WTC11 (cell line): ENCODE measurements around the gene ZNF776. TPM values are rescaled to one million over a fixed set of nuclear protein-coding genes. Genes with fewer than 3 reads are reported as not detected.

Experiments used
- ATAC-seq: fragments of 200-7000 bp; cut with Tn5 transposase; 2 replicates; pipeline ENCODE4 v1.10.0; 2021; ENCODE audit warnings: mild to moderate bottlenecking, moderate library complexity
- CTCF ChIA-PET: fragments of 300-600 bp; sonication (Branson Sonifier 250); formaldehyde crosslinking; loops from one replicate; lab custom pipeline; 2021; ENCODE audit warnings: antibody characterized with exemption; lab: Charles Lee
- POLR2A ChIA-PET: fragments of 350-600 bp; sonication (Branson Sonifier 250); formaldehyde crosslinking; loops from one replicate; lab custom pipeline; 2021; ENCODE audit warnings: antibody characterized with exemption; lab: Charles Lee
- DNase-seq: peaks from one replicate; pipeline ENCODE4 v3.0.0; 2021; ENCODE audit warnings: low spot score
- H3K27ac Mint-ChIP-seq: 2 replicates; pipeline ENCODE4 v1.8.0; 2021; ENCODE audit warnings: mixed read lengths
- H3K27me3 Mint-ChIP-seq: 2 replicates; pipeline ENCODE4 v1.8.0; 2021; ENCODE audit warnings: low read depth, mild to moderate bottlenecking, moderate library complexity, mixed read lengths
- H3K36me3 Mint-ChIP-seq: 2 replicates; pipeline ENCODE4 v1.8.0; 2021; ENCODE audit warnings: mixed read lengths
- H3K4me1 Mint-ChIP-seq: 2 replicates; pipeline ENCODE4 v1.8.0; 2022; ENCODE audit warnings: mixed read lengths
- H3K4me3 Mint-ChIP-seq: 2 replicates; pipeline ENCODE4 v1.8.0; 2021; ENCODE audit warnings: mild to moderate bottlenecking, moderate library complexity, mixed read lengths
- H3K9me3 Mint-ChIP-seq: 2 replicates; pipeline ENCODE4 v1.8.0; 2021; ENCODE audit warnings: mixed read lengths
- CREB1 ChIP-seq: sonication (generic); formaldehyde crosslinking; IDR thresholded peaks from 2 replicates; pipeline ENCODE4 v1.8.0; 2023; ENCODE audit warnings: mild to moderate bottlenecking, missing genetic modification reagents
- FOXP1 ChIP-seq: sonication (generic); formaldehyde crosslinking; IDR thresholded peaks from 2 replicates; pipeline ENCODE4 v1.8.0; 2022; ENCODE audit warnings: missing genetic modification reagents, mild to moderate bottlenecking, moderate library complexity, borderline replicate concordance
- GRHL2 ChIP-seq: fragments of 250-450 bp; sonication (Bioruptor Pico); IDR thresholded peaks from 2 replicates; pipeline ENCODE4 v1.8.0; 2022; ENCODE audit warnings: mild to moderate bottlenecking, moderate library complexity; ENCODE audit not compliant: insufficient replicate concordance, severe bottlenecking
- MYBL2 ChIP-seq: sonication (generic); formaldehyde crosslinking; IDR thresholded peaks from 2 replicates; pipeline ENCODE4 v1.8.1; 2023; ENCODE audit warnings: mild to moderate bottlenecking, moderate library complexity, missing genetic modification reagents
- NFATC4 ChIP-seq: fragments of 250-450 bp; sonication (Bioruptor Pico); IDR thresholded peaks from 2 replicates; pipeline ENCODE4 v1.9.0; 2021; ENCODE audit warnings: mild to moderate bottlenecking
- TP53 ChIP-seq: sonication (generic); formaldehyde crosslinking; IDR thresholded peaks from 2 replicates; pipeline ENCODE4 v1.8.1; 2023; ENCODE audit warnings: mild to moderate bottlenecking, missing genetic modification reagents
- ZNF219 ChIP-seq: sonication (generic); formaldehyde crosslinking; IDR thresholded peaks from 2 replicates; pipeline ENCODE4 v1.8.0; 2023; ENCODE audit warnings: missing genetic modification reagents, mild to moderate bottlenecking, borderline replicate concordance
- ZNF263 ChIP-seq: sonication (generic); formaldehyde crosslinking; IDR thresholded peaks from 2 replicates; pipeline ENCODE4 v1.8.1; 2022; ENCODE audit warnings: low read depth, mild to moderate bottlenecking, moderate library complexity, missing genetic modification reagents
- ZNF317 ChIP-seq: sonication (generic); formaldehyde crosslinking; IDR thresholded peaks from 2 replicates; pipeline ENCODE4 v1.8.1; 2023; ENCODE audit warnings: low read depth, mild to moderate bottlenecking, moderate library complexity, missing genetic modification reagents, borderline replicate concordance
- ZNF671 ChIP-seq: fragments of 250-450 bp; sonication (Bioruptor Pico); IDR thresholded peaks from 2 replicates; pipeline ENCODE4 v1.8.0; 2021; ENCODE audit warnings: mild to moderate bottlenecking
- total RNA-seq: library from RNA; stranded (reverse); gene quantifications from 3 replicates; pipeline ENCODE4 v1.2.3, GENCODE V29; 2021
- TF ChIP-seq, protein P1 (sequence below): sonication (generic); formaldehyde crosslinking; conservative IDR thresholded peaks from 2 replicates; pipeline ENCODE4 v1.8.1; 2023; ENCODE audit warnings: mild to moderate bottlenecking, low read depth, missing genetic modification reagents, moderate library complexity
- TF ChIP-seq, protein P2 (sequence below): fragments of 200-600 bp; IDR thresholded peaks from 2 replicates; pipeline ENCODE4 v1.8.0; 2022; ENCODE audit warnings: antibody characterized with exemption
- TF ChIP-seq, protein P3 (sequence below): fragments of 250-450 bp; sonication (Bioruptor Pico); IDR thresholded peaks from 2 replicates; pipeline ENCODE4 v1.9.0; 2021; ENCODE audit warnings: moderate library complexity, mild to moderate bottlenecking, inconsistent platforms, borderline replicate concordance
- TF ChIP-seq, protein P4 (sequence below): sonication (generic); formaldehyde crosslinking; IDR thresholded peaks from 2 replicates; pipeline ENCODE4 v1.8.1; 2023; ENCODE audit warnings: mild to moderate bottlenecking, missing genetic modification reagents, moderate library complexity
- TF ChIP-seq, protein P5 (sequence below): sonication (generic); formaldehyde crosslinking; IDR thresholded peaks from 2 replicates; pipeline ENCODE4 v1.8.0; 2022; ENCODE audit warnings: mild to moderate bottlenecking, missing genetic modification reagents
- TF ChIP-seq, protein P6 (sequence below): sonication (generic); formaldehyde crosslinking; IDR thresholded peaks from 2 replicates; pipeline ENCODE4 v1.8.0; 2023; ENCODE audit warnings: mild to moderate bottlenecking, missing genetic modification reagents
- TF ChIP-seq, protein P7 (sequence below): sonication (generic); formaldehyde crosslinking; IDR thresholded peaks from 2 replicates; pipeline ENCODE4 v1.8.1; 2023; ENCODE audit warnings: mild to moderate bottlenecking, missing genetic modification reagents
- TF ChIP-seq, protein P8 (sequence below): sonication (generic); formaldehyde crosslinking; IDR thresholded peaks from 2 replicates; pipeline ENCODE4 v1.8.1; 2022; ENCODE audit warnings: low read depth, missing genetic modification reagents, borderline replicate concordance
- TF ChIP-seq, protein P9 (sequence below): sonication (generic); formaldehyde crosslinking; IDR thresholded peaks from 2 replicates; pipeline ENCODE4 v1.8.0; 2023; ENCODE audit warnings: missing genetic modification reagents
- TF ChIP-seq, protein P10 (sequence below): sonication (generic); formaldehyde crosslinking; IDR thresholded peaks from 2 replicates; pipeline ENCODE4 v1.8.1; 2023; ENCODE audit warnings: mild to moderate bottlenecking, missing genetic modification reagents, moderate library complexity

Gene ZNF776
- total RNA-seq, 1 experiment from 2014 or later, result 14.3 TPM

DNA sequence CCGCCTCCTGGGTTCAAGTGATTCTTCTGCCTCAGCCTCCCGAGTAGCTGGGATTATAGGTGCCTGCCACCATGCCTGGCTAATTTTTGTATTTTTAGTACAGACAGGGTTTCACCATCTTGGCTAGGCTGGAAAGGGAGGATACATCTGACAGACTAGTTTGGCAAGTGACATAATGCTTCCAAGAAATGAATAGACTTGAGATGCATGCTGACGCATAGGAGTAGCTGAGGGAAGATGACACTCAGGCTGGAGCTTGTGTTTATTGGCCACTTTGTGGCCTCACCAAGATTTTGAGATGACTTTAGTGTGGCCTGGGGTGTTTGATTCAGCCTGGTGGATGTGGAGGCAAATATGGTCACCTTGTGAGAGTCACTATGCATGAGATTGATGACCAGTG lies 26.9 kb downstream of the ZNF776 start (continued):
- TF ChIP-seq, protein P1, sequence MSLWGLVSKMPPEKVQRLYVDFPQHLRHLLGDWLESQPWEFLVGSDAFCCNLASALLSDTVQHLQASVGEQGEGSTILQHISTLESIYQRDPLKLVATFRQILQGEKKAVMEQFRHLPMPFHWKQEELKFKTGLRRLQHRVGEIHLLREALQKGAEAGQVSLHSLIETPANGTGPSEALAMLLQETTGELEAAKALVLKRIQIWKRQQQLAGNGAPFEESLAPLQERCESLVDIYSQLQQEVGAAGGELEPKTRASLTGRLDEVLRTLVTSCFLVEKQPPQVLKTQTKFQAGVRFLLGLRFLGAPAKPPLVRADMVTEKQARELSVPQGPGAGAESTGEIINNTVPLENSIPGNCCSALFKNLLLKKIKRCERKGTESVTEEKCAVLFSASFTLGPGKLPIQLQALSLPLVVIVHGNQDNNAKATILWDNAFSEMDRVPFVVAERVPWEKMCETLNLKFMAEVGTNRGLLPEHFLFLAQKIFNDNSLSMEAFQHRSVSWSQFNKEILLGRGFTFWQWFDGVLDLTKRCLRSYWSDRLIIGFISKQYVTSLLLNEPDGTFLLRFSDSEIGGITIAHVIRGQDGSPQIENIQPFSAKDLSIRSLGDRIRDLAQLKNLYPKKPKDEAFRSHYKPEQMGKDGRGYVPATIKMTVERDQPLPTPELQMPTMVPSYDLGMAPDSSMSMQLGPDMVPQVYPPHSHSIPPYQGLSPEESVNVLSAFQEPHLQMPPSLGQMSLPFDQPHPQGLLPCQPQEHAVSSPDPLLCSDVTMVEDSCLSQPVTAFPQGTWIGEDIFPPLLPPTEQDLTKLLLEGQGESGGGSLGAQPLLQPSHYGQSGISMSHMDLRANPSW (CRISPR knock-in tag), result no peak

DNA sequence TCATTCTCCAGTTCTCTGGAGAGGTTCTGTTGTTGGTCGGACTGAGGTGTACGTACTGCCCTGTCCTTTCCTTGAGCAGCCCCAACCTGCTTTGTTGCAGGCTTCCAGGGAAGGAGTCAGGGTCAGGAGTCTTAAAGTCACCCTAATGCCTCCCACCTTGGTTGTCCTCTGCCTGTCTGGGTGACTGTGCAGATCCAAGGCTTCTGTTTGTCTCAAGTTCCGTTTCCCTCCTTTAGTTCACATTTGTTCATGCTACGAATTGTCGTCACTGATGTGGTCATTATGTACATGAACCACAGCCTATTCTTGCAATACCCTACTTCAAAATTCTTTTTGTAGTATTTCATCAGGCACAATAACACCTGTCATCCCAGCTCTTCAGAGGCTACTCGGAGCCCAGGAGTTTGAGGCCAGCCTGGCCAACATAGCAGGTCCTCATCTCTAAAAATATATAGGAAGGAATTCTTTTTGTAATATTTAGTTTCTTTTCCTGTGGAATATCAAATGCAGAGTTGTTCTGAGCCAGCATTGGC lies 30.2 kb downstream of the ZNF776 start:
- peaks cover 4% of the 10 kb centered on the region; the same call in 1 of the 2 replicates for H3K4me1 Mint-ChIP-seq
- CTCF ChIA-PET, result no interaction called here
- POLR2A ChIA-PET, result no interaction called here
- H3K4me3 Mint-ChIP-seq, result no peak overlapping the region
- H3K27ac Mint-ChIP-seq, result peak overlapping the region; percentile 32; the same call in 1 of the 2 replicates
- TF ChIP-seq, protein P2, sequence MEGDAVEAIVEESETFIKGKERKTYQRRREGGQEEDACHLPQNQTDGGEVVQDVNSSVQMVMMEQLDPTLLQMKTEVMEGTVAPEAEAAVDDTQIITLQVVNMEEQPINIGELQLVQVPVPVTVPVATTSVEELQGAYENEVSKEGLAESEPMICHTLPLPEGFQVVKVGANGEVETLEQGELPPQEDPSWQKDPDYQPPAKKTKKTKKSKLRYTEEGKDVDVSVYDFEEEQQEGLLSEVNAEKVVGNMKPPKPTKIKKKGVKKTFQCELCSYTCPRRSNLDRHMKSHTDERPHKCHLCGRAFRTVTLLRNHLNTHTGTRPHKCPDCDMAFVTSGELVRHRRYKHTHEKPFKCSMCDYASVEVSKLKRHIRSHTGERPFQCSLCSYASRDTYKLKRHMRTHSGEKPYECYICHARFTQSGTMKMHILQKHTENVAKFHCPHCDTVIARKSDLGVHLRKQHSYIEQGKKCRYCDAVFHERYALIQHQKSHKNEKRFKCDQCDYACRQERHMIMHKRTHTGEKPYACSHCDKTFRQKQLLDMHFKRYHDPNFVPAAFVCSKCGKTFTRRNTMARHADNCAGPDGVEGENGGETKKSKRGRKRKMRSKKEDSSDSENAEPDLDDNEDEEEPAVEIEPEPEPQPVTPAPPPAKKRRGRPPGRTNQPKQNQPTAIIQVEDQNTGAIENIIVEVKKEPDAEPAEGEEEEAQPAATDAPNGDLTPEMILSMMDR, result no peak
- TF ChIP-seq, protein P3, sequence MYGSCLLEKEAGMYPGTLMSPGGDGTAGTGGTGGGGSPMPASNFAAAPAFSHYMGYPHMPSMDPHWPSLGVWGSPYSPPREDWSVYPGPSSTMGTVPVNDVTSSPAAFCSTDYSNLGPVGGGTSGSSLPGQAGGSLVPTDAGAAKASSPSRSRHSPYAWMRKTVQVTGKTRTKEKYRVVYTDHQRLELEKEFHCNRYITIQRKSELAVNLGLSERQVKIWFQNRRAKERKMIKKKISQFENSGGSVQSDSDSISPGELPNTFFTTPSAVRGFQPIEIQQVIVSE (CRISPR knock-in tag), result no peak
- no peak for TF ChIP-seq ZNF317
- TF ChIP-seq, protein P4, sequence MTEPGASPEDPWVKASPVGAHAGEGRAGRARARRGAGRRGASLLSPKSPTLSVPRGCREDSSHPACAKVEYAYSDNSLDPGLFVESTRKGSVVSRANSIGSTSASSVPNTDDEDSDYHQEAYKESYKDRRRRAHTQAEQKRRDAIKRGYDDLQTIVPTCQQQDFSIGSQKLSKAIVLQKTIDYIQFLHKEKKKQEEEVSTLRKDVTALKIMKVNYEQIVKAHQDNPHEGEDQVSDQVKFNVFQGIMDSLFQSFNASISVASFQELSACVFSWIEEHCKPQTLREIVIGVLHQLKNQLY (CRISPR knock-in tag), result no peak
- TF ChIP-seq, protein P5, sequence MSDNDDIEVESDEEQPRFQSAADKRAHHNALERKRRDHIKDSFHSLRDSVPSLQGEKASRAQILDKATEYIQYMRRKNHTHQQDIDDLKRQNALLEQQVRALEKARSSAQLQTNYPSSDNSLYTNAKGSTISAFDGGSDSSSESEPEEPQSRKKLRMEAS, result no peak
- TF ChIP-seq GRHL2, result no peak
- TF ChIP-seq MYBL2 (CRISPR knock-in tag), result no peak
- ATAC-seq (no peak), DNase-seq (no peak)
- H3K36me3 Mint-ChIP-seq, result peaks cover 65% of the 10 kb centered on the region
- no peaks in the 10 kb centered on the region for H3K9me3 Mint-ChIP-seq
- H3K27me3 Mint-ChIP-seq, result no peaks in the 10 kb centered on the region

DNA sequence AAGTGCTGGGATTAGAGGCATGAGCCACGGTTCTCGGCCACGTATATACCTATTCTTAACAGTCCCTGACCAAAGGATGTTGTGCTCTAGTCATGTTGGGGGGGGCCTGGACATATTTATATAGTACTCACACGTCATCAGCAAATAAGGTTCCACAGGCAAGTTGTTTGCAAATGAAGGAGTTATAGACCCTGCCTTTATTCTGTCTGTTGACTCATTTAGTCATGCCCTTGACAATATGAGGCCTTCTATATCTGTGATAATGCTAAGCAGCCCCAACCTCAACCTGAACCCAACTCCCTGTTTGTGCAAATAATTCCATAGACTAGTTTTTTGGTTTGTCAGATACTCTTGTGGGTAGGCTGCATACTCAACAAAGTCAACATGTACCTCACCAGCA lies 31.7 kb downstream of the ZNF776 start:
- no peaks in the 10 kb centered on the region for H3K27me3 Mint-ChIP-seq
- no peak for DNase-seq
- no peak overlapping the region for H3K27ac Mint-ChIP-seq
- H3K4me1 Mint-ChIP-seq, result peaks cover 4% of the 10 kb centered on the region; the same call in 1 of the 2 replicates
- ATAC-seq, result no peak
- CTCF ChIA-PET, result no interaction called here
- H3K9me3 Mint-ChIP-seq, result no peaks in the 10 kb centered on the region
- POLR2A ChIA-PET, result no interaction called here
- H3K4me3 Mint-ChIP-seq, result no peak overlapping the region
- peaks cover 63% of the 10 kb centered on the region for H3K36me3 Mint-ChIP-seq
- TF ChIP-seq FOXP1 (CRISPR knock-in tag), result no peak
- TF ChIP-seq, protein P6, sequence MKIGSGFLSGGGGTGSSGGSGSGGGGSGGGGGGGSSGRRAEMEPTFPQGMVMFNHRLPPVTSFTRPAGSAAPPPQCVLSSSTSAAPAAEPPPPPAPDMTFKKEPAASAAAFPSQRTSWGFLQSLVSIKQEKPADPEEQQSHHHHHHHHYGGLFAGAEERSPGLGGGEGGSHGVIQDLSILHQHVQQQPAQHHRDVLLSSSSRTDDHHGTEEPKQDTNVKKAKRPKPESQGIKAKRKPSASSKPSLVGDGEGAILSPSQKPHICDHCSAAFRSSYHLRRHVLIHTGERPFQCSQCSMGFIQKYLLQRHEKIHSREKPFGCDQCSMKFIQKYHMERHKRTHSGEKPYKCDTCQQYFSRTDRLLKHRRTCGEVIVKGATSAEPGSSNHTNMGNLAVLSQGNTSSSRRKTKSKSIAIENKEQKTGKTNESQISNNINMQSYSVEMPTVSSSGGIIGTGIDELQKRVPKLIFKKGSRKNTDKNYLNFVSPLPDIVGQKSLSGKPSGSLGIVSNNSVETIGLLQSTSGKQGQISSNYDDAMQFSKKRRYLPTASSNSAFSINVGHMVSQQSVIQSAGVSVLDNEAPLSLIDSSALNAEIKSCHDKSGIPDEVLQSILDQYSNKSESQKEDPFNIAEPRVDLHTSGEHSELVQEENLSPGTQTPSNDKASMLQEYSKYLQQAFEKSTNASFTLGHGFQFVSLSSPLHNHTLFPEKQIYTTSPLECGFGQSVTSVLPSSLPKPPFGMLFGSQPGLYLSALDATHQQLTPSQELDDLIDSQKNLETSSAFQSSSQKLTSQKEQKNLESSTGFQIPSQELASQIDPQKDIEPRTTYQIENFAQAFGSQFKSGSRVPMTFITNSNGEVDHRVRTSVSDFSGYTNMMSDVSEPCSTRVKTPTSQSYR, result no peak
- TF ChIP-seq ZNF671 (CRISPR knock-in tag), result no peak
- TF ChIP-seq, protein P7, sequence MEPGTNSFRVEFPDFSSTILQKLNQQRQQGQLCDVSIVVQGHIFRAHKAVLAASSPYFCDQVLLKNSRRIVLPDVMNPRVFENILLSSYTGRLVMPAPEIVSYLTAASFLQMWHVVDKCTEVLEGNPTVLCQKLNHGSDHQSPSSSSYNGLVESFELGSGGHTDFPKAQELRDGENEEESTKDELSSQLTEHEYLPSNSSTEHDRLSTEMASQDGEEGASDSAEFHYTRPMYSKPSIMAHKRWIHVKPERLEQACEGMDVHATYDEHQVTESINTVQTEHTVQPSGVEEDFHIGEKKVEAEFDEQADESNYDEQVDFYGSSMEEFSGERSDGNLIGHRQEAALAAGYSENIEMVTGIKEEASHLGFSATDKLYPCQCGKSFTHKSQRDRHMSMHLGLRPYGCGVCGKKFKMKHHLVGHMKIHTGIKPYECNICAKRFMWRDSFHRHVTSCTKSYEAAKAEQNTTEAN, result no peak
- TF ChIP-seq CREB1 (CRISPR knock-in tag), result no peak
- TF ChIP-seq ZNF219 (CRISPR knock-in tag), result no peak
- no peak for TF ChIP-seq ZNF263 (CRISPR knock-in tag)
- TF ChIP-seq, protein P8, sequence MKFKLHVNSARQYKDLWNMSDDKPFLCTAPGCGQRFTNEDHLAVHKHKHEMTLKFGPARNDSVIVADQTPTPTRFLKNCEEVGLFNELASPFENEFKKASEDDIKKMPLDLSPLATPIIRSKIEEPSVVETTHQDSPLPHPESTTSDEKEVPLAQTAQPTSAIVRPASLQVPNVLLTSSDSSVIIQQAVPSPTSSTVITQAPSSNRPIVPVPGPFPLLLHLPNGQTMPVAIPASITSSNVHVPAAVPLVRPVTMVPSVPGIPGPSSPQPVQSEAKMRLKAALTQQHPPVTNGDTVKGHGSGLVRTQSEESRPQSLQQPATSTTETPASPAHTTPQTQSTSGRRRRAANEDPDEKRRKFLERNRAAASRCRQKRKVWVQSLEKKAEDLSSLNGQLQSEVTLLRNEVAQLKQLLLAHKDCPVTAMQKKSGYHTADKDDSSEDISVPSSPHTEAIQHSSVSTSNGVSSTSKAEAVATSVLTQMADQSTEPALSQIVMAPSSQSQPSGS, result no peak
- TF ChIP-seq NFATC4 (CRISPR knock-in tag), result no peak
- TF ChIP-seq, protein P9, sequence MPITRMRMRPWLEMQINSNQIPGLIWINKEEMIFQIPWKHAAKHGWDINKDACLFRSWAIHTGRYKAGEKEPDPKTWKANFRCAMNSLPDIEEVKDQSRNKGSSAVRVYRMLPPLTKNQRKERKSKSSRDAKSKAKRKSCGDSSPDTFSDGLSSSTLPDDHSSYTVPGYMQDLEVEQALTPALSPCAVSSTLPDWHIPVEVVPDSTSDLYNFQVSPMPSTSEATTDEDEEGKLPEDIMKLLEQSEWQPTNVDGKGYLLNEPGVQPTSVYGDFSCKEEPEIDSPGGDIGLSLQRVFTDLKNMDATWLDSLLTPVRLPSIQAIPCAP, result no peak
- TF ChIP-seq TP53, result no peak
- TF ChIP-seq, protein P10, sequence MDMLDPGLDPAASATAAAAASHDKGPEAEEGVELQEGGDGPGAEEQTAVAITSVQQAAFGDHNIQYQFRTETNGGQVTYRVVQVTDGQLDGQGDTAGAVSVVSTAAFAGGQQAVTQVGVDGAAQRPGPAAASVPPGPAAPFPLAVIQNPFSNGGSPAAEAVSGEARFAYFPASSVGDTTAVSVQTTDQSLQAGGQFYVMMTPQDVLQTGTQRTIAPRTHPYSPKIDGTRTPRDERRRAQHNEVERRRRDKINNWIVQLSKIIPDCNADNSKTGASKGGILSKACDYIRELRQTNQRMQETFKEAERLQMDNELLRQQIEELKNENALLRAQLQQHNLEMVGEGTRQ (CRISPR knock-in tag), result no peak
